ENCODE results near the gene LIN9. TPM values are rescaled to one million over a fixed set of nuclear protein-coding genes. Genes with fewer than 3 reads are reported as not detected.

Gene LIN9
- total RNA-seq, 3 donors from 2014 or later, result 1.9 to 5.6 (median 2.6) TPM

DNA sequence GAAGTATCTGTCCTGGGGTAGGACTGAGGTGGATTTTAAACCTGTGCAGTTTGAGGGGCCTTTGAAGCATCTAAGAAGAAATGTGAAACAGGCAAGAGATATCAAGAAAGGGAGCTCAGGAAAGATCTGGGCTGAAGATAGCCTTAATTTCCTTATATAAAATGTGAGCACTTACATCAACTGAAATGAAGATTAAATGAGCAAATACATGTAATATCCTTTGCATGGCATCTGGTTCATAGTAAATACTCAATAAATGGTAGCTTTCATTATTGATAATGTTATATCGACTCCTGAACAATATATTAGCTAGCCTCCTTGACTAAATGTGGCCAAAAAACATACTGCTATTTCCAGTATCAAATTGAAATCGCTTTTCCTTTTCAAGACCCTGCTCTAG, 2.5 kb downstream of the LIN9 start:
- DNase-seq (ENCODE audit: low spot score in 2 of 2), result no peak
- Histone ChIP-seq H3K4me1 (no peaks in the 10 kb centered on the region), H3K4me3 (no peak overlapping the region), H3K27me3 (no peaks in the 10 kb centered on the region), H3K27ac (no peak overlapping the region), H3K9me3 (no peaks in the 10 kb centered on the region), H3K36me3 (no peaks in the 10 kb centered on the region)
- intact Hi-C loops (cut with DNase I; ENCODE audit: low total_unique reads), result no loop called here
- TF ChIP-seq POLR2A (IDR thresholded peaks at IDR 0.05) (no peak), POLR2AphosphoS5 (IDR thresholded peaks at IDR 0.05) (no peak)
- TF ChIP-seq, protein P1, sequence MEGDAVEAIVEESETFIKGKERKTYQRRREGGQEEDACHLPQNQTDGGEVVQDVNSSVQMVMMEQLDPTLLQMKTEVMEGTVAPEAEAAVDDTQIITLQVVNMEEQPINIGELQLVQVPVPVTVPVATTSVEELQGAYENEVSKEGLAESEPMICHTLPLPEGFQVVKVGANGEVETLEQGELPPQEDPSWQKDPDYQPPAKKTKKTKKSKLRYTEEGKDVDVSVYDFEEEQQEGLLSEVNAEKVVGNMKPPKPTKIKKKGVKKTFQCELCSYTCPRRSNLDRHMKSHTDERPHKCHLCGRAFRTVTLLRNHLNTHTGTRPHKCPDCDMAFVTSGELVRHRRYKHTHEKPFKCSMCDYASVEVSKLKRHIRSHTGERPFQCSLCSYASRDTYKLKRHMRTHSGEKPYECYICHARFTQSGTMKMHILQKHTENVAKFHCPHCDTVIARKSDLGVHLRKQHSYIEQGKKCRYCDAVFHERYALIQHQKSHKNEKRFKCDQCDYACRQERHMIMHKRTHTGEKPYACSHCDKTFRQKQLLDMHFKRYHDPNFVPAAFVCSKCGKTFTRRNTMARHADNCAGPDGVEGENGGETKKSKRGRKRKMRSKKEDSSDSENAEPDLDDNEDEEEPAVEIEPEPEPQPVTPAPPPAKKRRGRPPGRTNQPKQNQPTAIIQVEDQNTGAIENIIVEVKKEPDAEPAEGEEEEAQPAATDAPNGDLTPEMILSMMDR (IDR thresholded peaks at IDR 0.05), result no peak

DNA sequence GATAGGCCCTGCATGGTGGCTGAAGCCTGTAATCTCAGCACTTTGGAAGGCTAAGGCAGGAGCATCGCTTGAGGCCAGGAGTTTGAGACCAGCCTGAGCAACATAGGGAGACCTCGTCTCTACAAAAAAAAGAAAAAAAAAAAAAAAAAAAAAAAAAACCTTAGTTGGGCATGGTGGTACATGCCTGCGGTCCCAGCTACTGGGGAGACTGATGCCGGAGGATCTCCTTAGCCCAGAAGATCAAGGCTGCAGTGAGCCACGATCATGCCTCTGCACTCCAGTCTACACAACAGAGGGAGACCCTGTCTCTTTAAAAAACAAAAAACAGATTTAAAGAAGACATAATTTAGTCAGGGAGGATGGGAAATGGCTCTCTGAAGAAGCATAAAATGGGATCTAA, 3.8 kb downstream of the LIN9 start:
- H3K27ac ChIP-seq, result no peak overlapping the region
- H3K36me3 ChIP-seq, result no peaks in the 10 kb centered on the region

DNA sequence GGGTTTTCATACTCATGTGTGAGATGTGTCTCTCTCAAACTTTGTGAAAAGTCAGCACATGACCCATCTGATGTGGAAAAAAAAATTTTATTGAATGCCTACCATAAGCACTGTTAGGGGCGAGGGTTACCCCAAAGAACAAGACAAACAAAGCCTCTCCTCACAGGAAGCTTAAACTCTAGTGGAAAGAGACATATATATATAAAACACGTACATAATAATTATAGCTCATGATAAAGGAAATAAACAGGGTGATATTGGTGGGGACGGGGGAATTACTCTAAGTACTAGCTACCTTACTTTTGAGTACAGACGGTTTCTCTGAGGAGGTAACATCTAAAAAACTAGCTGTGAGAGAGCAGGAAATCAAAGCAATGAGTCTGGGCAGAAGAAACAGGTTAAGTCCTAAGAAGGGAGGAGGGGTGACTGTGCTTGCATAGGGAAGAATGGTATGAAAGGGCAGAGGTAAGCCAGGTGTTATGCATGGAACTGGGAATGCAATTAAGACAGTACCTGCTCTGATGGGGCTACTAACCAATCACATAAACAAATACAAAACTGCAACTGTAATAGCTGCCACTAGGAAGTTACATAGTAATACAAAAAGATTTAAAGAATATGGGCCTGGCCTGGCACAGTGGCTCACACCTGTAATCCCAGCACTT, 4.5 kb downstream of the LIN9 start:
- Histone ChIP-seq H3K36me3 (no peaks in the 10 kb centered on the region), H3K27ac (no peak overlapping the region), H3K4me3 (no peak overlapping the region), H3K4me1 (no peaks in the 10 kb centered on the region), H3K9me3 (no peaks in the 10 kb centered on the region), H3K27me3 (no peaks in the 10 kb centered on the region)
- intact Hi-C loops (cut with DNase I; ENCODE audit: low total_unique reads), result no loop called here
- no peak for DNase-seq (ENCODE audit: low spot score in 2 of 2)
- TF ChIP-seq, protein P1 (IDR thresholded peaks at IDR 0.05), result no peak
- TF ChIP-seq POLR2AphosphoS5 (IDR thresholded peaks at IDR 0.05) (no peak), POLR2A (IDR thresholded peaks at IDR 0.05) (no peak)

More for the DNA sequence above, 3.8 kb downstream of the LIN9 start:
- H3K9me3 ChIP-seq, result no peaks in the 10 kb centered on the region
- H3K4me3 ChIP-seq, result no peak overlapping the region
- no peaks in the 10 kb centered on the region for H3K4me1 ChIP-seq
- DNase-seq (ENCODE audit: low spot score in 2 of 2), result no peak
- intact Hi-C loops (cut with DNase I; ENCODE audit: low total_unique reads), result no loop called here
- H3K27me3 ChIP-seq, result no peaks in the 10 kb centered on the region
- no peak for TF ChIP-seq POLR2AphosphoS5 (IDR thresholded peaks at IDR 0.05)
- TF ChIP-seq POLR2A (IDR thresholded peaks at IDR 0.05), result no peak
- TF ChIP-seq, protein P1 (IDR thresholded peaks at IDR 0.05), result no peak

DNA sequence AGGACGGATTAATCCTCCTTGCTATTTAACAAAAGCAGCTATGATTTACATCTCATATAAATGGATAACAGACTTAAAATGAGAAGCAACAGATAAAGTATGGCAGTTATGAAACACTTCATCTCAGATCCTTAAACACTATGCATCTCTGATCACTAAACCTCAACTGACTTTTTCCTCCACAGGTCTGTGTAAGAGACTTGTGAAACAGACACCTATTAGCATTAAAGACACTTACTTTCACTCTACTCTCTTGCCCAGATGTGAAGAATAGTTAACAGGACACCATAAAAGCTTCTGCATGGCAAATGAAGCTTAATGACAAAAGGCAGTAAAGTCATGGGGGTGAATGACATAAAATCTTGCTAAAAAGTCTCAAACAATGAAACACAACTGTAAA, 6.2 kb downstream of the LIN9 start:
- Histone ChIP-seq H3K4me1 (no peaks in the 10 kb centered on the region), H3K27ac (no peak overlapping the region), H3K9me3 (no peaks in the 10 kb centered on the region), H3K4me3 (no peak overlapping the region), H3K36me3 (no peaks in the 10 kb centered on the region), H3K27me3 (no peaks in the 10 kb centered on the region)
- intact Hi-C loops (cut with DNase I; ENCODE audit: low total_unique reads), result no loop called here
- no peak for DNase-seq (ENCODE audit: low spot score in 2 of 2)
- TF ChIP-seq POLR2AphosphoS5 (IDR thresholded peaks at IDR 0.05) (no peak), POLR2A (IDR thresholded peaks at IDR 0.05) (no peak)
- TF ChIP-seq, protein P1 (IDR thresholded peaks at IDR 0.05), result no peak

DNA sequence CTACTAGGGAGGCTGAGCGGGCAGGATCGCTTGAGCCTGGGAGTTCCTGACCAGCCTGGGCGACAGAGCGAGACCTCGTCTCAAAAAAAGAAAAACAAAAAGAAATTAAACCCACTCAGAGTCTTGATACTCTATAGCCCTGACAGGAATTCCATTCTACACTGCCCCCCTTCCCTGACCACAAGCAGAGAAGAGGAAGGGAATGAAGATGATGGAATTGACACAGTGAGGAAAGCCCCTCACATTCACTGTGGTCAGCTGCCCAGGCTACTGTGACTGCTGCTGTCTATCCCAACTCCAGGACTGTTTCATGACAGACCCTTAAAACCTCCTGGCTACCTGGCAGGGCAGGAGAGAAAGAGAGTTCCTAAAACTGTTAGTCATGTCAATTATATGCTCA, 12.1 kb downstream of the LIN9 start:
- Histone ChIP-seq H3K4me1 (no peaks in the 10 kb centered on the region), H3K4me3 (no peak overlapping the region), H3K27me3 (no peaks in the 10 kb centered on the region), H3K27ac (no peak overlapping the region), H3K36me3 (no peaks in the 10 kb centered on the region), H3K9me3 (no peaks in the 10 kb centered on the region)
- no peak for TF ChIP-seq POLR2AphosphoS5 (IDR thresholded peaks at IDR 0.05)
- no peak for TF ChIP-seq POLR2A (IDR thresholded peaks at IDR 0.05)
- TF ChIP-seq, protein P1 (IDR thresholded peaks at IDR 0.05), result no peak
- DNase-seq (ENCODE audit: low spot score in 2 of 2), result no peak
- intact Hi-C loops (cut with DNase I; ENCODE audit: low total_unique reads), result no loop called here
